Upper lobe of left lung (tissue), 4 donors: Measurements from ENCODE around the gene PLTP.

ENCODE experiments used
- CTCF ChIP-seq, 6 experiments: fragments of 450-650 bp in 4 of 6; fragments of 200-600 bp in 2 of 6; sonication (generic) in 2 of 6; IDR thresholded peaks; one replicate each; pipeline ENCODE4 v1.5.1; 2016 to 2019; ENCODE audit warnings: antibody characterized with exemption in 6 of 6
- EP300 ChIP-seq, 4 donors: sonication (generic); formaldehyde crosslinking; IDR thresholded peaks; one replicate each; pipeline ENCODE4 v1.5.1; 2017; ENCODE audit warnings: antibody characterized with exemption in 4 of 4, control low read depth in 2 of 4

- TF ChIP-seq CTCF (IDR thresholded peaks at IDR 0.05) (no peak), EP300 (IDR thresholded peaks at IDR 0.05) (no peak)
These were observed 1.9 kb downstream of the PLTP start for GRCh38 chr20:45909817-45910669.
